Measurements from ENCODE around the gene MZF1. TPM values are rescaled to one million over a fixed set of nuclear protein-coding genes. Genes with fewer than 3 reads are reported as not detected.
A peak's percentile ranks its signal among the peaks of the same experiment; 100 is the strongest.

Gene MZF1
- total RNA-seq, 2 experiments from 2014 or later: 30.0 to 39.1 TPM

DNA sequence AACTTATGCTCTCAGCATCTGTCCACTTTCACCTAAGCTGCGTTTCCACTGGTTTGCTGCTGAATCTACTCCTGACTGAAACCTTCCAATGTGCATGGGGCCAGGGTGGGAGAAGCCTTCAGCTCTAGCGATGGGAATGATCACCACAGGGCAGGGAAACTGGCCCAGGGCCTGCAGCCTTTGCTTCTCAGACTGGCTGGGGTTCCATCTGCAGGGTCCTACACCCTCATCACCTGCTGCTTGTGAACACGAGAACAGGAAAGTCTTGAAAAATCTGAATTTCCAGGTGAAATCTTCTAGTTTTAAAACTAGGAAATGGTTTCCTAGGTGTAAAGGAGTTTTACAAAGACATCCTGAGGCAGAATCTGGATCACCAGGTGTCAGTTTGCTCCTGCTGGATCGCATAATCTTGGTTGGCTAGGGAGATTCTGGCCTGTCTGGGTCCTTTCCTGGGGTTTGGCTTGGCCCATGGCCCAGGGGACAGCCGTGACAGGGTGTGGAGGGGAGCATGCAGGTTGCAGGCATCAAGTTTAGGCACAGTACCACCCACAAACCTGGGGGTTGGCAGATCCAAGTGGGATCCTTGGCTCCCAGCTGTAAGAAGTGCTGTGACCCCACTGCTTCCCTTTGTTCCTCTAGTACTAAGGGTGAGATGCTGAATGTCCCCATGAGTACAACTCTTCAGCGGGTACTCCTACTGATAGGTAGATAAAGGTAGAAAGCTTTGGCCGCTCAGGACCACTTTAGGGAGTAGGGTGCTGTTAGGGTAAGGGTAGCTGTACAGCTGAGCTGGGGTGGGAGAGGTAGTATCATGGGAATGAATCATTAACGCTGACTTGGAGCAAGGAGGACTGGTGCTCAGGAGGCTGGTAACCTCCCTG, 12.9 kb downstream of the MZF1 start:
- Histone ChIP-seq H2AFZ (ENCODE audit: low read length) (no peak overlapping the region), H3K4me3 (ENCODE audit: low read depth, low read length, poor library complexity, severe bottlenecking) (peak overlapping the region; percentile 88), H4K20me1 (ENCODE audit: insufficient read depth, low read length) (no peaks in the 10 kb centered on the region), H3K36me3 (ENCODE audit: insufficient read depth, low read length) (peaks cover 30% of the 10 kb centered on the region), H3K27ac (ENCODE audit: low read depth, low read length, poor library complexity, severe bottlenecking) (peak overlapping the region; percentile 89), H3K9me2 (ENCODE audit: insufficient read depth, low read length) (no peaks in the 10 kb centered on the region), H3K79me2 (ENCODE audit: insufficient read depth, low read depth, low read length) (peaks cover 21% of the 10 kb centered on the region), H3K4me1 (ENCODE audit: insufficient read depth, low read length, poor library complexity, severe bottlenecking) (peaks cover 42% of the 10 kb centered on the region), H3K9me3 (ENCODE audit: low read length) (no peaks in the 10 kb centered on the region), H3K4me2 (ENCODE audit: low read length) (peak overlapping the region; percentile 80)
- ChIA-PET POLR2A (interaction anchor here (1.0 kb wide), 1 partner anchor 19 kb away, joined by 3 read pairs; no protein-coding TSS in a partner anchor), CTCF (ENCODE audit: unreplicated experiment) (no interaction called here)
- intact Hi-C loops (cut with micrococcal nuclease; ENCODE audit: unreplicated experiment): no loop called here
- DNase-seq (ENCODE audit: low spot score): no peak
- TSS peak; percentile 63 for BruUV-seq (replicated peaks)
- TF ChIP-seq, protein P1, sequence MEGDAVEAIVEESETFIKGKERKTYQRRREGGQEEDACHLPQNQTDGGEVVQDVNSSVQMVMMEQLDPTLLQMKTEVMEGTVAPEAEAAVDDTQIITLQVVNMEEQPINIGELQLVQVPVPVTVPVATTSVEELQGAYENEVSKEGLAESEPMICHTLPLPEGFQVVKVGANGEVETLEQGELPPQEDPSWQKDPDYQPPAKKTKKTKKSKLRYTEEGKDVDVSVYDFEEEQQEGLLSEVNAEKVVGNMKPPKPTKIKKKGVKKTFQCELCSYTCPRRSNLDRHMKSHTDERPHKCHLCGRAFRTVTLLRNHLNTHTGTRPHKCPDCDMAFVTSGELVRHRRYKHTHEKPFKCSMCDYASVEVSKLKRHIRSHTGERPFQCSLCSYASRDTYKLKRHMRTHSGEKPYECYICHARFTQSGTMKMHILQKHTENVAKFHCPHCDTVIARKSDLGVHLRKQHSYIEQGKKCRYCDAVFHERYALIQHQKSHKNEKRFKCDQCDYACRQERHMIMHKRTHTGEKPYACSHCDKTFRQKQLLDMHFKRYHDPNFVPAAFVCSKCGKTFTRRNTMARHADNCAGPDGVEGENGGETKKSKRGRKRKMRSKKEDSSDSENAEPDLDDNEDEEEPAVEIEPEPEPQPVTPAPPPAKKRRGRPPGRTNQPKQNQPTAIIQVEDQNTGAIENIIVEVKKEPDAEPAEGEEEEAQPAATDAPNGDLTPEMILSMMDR (conservative IDR thresholded peaks at IDR 0.05; ENCODE audit: low read length): no peak
- no peak for TF ChIP-seq EZH2phosphoT487 (IDR thresholded peaks at IDR 0.05; ENCODE audit: borderline replicate concordance, low read depth, low read length)

DNA sequence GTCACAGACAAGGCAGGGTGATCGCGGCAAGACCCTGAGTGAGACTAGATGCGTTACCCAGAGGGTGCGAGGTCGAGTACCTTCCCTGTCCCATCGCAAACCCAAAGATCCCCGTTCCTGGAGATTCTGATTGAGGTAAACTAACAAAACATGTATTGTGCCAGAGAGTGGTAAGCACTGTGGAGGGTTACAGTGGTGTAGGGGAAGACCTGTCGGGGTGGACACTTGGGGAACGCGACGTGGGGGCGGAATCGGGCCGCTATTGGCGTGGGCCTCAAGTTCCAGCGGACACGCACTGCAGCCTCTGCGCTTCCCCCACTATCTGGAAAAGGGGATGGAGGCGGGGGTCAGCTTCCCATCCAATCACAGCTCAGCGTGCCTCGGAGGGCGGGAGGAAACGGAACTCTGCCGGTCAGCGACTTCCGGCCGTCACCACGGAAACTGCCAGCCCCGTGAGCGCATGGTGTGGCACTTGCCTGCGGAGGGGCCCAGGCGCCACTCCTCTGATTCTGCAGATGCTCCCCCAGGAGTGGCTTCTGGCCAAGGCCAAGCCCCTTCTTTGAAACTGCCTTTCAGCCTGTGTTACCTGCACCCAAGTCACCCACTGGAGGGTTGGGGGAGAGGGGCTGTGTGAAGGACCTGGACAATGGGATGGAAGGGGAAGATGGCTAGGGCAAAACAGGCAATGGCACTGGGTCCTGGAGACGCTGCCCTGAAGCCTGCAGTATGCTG, 13.7 kb downstream of the MZF1 start:
- TF ChIP-seq EZH2phosphoT487 (IDR thresholded peaks at IDR 0.05; ENCODE audit: borderline replicate concordance, low read depth, low read length): no peak
- no TSS peak for BruUV-seq (replicated peaks)

DNA sequence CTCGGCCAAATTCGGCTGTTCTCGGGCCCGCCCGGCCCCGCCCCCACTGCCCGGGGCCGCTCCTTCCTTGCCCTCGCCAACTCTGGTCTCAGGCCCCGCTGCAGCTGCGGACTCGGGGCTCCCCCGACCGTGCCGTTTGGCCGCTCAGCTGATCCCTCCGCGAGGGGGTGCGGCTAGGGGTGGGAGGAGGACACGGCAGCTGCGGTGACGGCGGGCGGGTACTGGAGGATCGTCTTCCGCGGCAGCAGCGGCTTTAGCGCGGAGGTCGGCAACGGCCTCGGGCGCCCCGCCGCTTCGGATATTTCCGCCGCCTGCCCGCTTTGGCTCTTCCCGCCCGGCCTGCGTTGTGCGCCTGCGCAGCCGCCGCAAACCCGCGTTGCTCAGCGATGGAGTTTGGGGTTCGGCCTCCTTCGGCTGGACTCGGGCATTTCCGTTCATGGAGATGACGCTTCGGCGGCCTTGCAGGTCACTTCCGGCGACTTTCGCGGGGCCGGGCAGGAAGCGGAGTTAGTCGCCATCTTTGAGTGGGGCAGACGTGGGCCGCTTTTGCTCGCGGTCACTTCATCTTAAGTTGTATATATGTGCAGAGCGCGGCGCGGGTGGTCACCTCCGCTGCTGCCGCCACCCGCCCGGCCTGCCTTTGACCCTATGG, 14.4 kb downstream of the MZF1 start:
- Histone ChIP-seq H3K36me3 (ENCODE audit: insufficient read depth, low read length) (peaks cover 41% of the 10 kb centered on the region), H2AFZ (ENCODE audit: low read length) (no peak overlapping the region), H3K4me1 (ENCODE audit: insufficient read depth, low read length, poor library complexity, severe bottlenecking) (peaks cover 49% of the 10 kb centered on the region), H3K79me2 (ENCODE audit: insufficient read depth, low read depth, low read length) (peaks cover 26% of the 10 kb centered on the region), H3K4me3 (ENCODE audit: low read depth, low read length, poor library complexity, severe bottlenecking) (peak overlapping the region; percentile 88), H4K20me1 (ENCODE audit: insufficient read depth, low read length) (no peaks in the 10 kb centered on the region), H3K9me3 (ENCODE audit: low read length) (no peaks in the 10 kb centered on the region), H3K27ac (ENCODE audit: low read depth, low read length, poor library complexity, severe bottlenecking) (peak overlapping the region; percentile 89), H3K4me2 (ENCODE audit: low read length) (peak overlapping the region; percentile 80), H3K9me2 (ENCODE audit: insufficient read depth, low read length) (no peaks in the 10 kb centered on the region)
- TF ChIP-seq EZH2phosphoT487 (IDR thresholded peaks at IDR 0.05; ENCODE audit: borderline replicate concordance, low read depth, low read length): no peak
- TF ChIP-seq, protein P1 (conservative IDR thresholded peaks at IDR 0.05; ENCODE audit: low read length): no peak
- intact Hi-C loops (cut with micrococcal nuclease; ENCODE audit: unreplicated experiment): loop anchor here (1.0 kb wide), 3 partner anchors 14 to 40 kb away; partner anchors contain the start of genes MZF1 and TRIM28
- DNase-seq (ENCODE audit: low spot score): peak; percentile 99
- ChIA-PET CTCF (ENCODE audit: unreplicated experiment) (no interaction called here), POLR2A (interaction anchor here (0.6 to 1.0 kb wide), 2 partner anchors 20 to 30 kb away, joined by 3 read pairs; no protein-coding TSS in a partner anchor)
- no TSS peak for BruUV-seq (replicated peaks)

More for the DNA sequence above, 13.7 kb downstream of the MZF1 start:
- DNase-seq (ENCODE audit: low spot score): peak; percentile 93
- Histone ChIP-seq H3K27ac (ENCODE audit: low read depth, low read length, poor library complexity, severe bottlenecking) (peak overlapping the region; percentile 89), H4K20me1 (ENCODE audit: insufficient read depth, low read length) (no peaks in the 10 kb centered on the region), H3K9me3 (ENCODE audit: low read length) (no peaks in the 10 kb centered on the region), H3K4me1 (ENCODE audit: insufficient read depth, low read length, poor library complexity, severe bottlenecking) (peaks cover 44% of the 10 kb centered on the region), H3K79me2 (ENCODE audit: insufficient read depth, low read depth, low read length) (peaks cover 22% of the 10 kb centered on the region), H3K4me3 (ENCODE audit: low read depth, low read length, poor library complexity, severe bottlenecking) (peak overlapping the region; percentile 88), H3K36me3 (ENCODE audit: insufficient read depth, low read length) (peaks cover 34% of the 10 kb centered on the region), H2AFZ (ENCODE audit: low read length) (no peak overlapping the region), H3K4me2 (ENCODE audit: low read length) (peak overlapping the region; percentile 80), H3K9me2 (ENCODE audit: insufficient read depth, low read length) (no peaks in the 10 kb centered on the region)
- ChIA-PET POLR2A (interaction anchor here (0.6 to 1.0 kb wide), 2 partner anchors 20 to 30 kb away, joined by 3 read pairs; no protein-coding TSS in a partner anchor), CTCF (ENCODE audit: unreplicated experiment) (no interaction called here)
- intact Hi-C loops (cut with micrococcal nuclease; ENCODE audit: unreplicated experiment): loop anchor here (1.0 kb wide), 3 partner anchors 14 to 41 kb away; partner anchors contain the start of genes MZF1 and TRIM28
